GM21526 (cell line): ENCODE measurements around the gene SIRPB1.
"Not testable (repeated sequence)": the region's sequence is repeated elsewhere in the genome, so short reads cannot be mapped to it uniquely, and the experiment has no call there.

ENCODE experiments used
- ATAC-seq: cut with Tn5 transposase; IDR thresholded peaks from one replicate; pipeline ENCODE4 v1.9.1; 2021; ENCODE audit warnings: moderate library complexity; ENCODE audit not compliant: unreplicated experiment, low FRiP score

SIRPB1 gene

DNA sequence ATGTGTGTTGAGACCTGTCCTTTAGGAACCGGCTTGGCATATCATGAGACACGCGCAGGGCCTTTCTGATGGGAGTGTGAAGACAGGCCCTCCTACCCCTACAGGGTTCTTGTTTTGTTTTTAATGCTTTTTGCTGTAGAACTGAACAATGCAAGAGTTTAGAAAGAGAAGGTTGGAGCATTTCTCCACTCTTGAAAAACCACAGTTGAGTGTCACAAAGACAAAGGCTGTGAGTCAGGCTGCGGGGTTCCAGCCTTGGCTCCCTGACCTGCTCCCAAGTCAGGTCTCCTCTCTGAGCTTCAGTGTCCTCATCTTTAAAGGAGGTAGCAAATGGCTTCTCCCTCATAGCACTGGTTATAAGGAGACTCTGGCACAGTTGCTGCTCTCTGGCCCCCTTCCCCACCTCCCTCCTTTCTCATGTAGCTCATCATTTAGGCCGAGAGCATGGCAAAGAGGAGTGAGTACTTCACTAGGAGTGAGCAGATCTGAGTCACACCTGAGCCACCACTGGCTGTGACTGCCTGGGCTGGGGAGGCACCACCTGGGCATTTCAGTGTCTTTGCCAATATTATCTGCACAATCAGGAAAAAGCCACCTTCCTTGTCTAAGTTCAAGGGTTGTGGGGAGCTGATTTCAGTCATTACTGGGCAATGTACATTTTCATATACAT is 11.0 kb downstream of the SIRPB1 start:
- ATAC-seq: not testable (repeated sequence)

DNA sequence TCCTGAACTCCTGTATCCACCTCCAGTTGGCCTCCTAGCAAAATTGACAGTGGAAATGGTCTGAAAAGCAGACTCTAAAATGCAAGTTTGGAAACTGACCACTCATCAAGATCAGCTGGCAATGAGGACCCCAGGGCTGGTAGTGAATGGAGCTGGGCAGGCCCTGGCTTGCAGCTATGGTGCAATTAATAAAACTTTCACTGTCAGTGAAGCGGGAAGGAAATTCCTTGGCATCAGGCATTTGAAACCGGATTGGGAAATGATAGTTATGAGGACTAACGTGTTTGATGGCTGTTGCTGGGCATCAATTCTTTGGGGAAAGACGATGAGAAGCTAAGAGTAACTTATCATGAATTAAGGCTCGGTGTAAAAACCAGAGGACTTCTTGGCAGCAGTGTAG is 19.1 kb downstream of the SIRPB1 start:
- ATAC-seq: no peak

GRCh38 chr20:1595333-1595732 is 24.5 kb downstream of the SIRPB1 start:
- no peak for ATAC-seq

GRCh38 chr20:1588533-1589460 is 31.0 kb downstream of the SIRPB1 start:
- no peak for ATAC-seq

- ATAC-seq: no peak
These were observed 31.9 kb downstream of the SIRPB1 start for GRCh38 chr20:1587781-1588532.

GRCh38 chr20:1579488-1579887 is 40.3 kb downstream of the SIRPB1 start:
- no peak for ATAC-seq

DNA sequence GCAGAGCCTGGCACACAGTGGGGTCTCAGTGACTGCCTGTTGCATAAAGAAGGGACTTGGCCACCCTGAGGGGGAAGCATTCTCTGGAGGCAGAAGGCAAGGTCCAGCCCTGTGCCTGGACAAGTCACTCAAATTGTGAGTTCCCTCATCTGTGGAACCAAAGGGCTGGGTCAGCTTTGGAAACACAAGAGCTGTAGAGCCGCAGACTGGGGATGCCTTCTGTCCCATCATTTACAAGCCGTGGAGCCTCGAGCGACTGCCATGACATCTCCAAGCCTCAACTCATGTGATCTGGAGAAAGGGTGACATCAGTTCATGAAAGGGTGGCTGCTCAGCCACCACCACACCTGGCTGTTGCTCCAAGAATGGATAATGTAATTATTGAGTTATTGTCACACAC is 41.9 kb downstream of the SIRPB1 start:
- no peak for ATAC-seq

DNA sequence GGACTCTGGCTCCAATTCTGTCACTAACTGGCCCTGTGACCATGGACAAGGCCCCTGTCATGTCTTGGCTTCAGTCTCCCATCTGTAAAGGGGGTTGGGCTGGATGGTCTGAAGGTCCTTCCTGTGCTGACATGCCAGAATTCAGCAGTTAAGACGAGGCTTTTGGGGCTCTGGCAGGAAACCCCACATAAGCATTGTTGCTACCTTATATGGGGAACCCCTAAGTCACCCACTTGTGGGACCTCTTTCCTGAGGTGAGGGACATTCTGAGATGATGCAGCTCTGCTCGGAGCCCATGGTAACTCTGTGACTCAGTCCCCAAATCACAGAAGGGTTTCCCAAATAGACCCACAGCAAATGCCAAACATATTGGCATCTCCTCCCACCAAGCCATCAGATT is 42.5 kb downstream of the SIRPB1 start:
- not testable (repeated sequence) for ATAC-seq

- ATAC-seq: no peak
These were observed 43.2 kb downstream of the SIRPB1 start for GRCh38 chr20:1576641-1577040.

DNA sequence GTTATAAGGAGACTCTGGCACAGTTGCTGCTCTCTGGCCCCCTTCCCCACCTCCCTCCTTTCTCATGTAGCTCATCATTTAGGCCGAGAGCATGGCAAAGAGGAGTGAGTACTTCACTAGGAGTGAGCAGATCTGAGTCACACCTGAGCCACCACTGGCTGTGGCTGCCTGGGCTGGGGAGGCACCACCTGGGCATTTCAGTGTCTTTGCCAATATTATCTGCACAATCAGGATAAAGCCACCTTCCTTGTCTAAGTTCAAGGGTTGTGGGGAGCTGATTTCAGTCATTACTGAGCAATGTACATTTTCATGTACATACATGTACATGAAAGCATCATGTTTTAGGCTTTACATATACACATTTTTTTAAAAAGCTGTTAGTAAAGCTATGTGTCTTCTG is 43.8 kb downstream of the SIRPB1 start:
- ATAC-seq: not testable (repeated sequence)

- not testable (repeated sequence) for ATAC-seq
These were observed 48.2 kb downstream of the SIRPB1 start for GRCh38 chr20:1571583-1571982.
